Right lobe of liver (tissue), 4 donors: ENCODE measurements around the gene DLG2.

Experiments used
- CTCF ChIP-seq, 4 donors: fragments of 200-600 bp in 3 of 4; fragments of 450-650 bp in 1 of 4; IDR thresholded peaks; one replicate each; pipeline versions ENCODE4 v1.5.1 to v1.8.0; 2016 to 2022; ENCODE audit warnings: antibody characterized with exemption in 4 of 4, mild to moderate bottlenecking in 2 of 4
- POLR2A ChIP-seq: fragments of 450-650 bp; IDR thresholded peaks from one replicate; pipeline ENCODE4 v1.6.1; 2017; ENCODE audit warnings: antibody characterized with exemption, mild to moderate bottlenecking
- donor health status: DM: no; HTN: no; CAD: no.
- donor health status: DM: no; HTN: no; CAD: no.
- donor health status: DM: no; HTN: yes; CAD: no.

GRCh38 chr11:84129961-84130576 lies 1497.1 kb downstream of the DLG2 start:
- TF ChIP-seq CTCF (IDR thresholded peaks at IDR 0.05) = no peak
- TF ChIP-seq POLR2A = no peak
